Hepatocyte (in vitro differentiated cells): ENCODE results near the gene YES1.

Source experiments
- EZH2phosphoT487 ChIP-seq: fragments of 200-600 bp; sonication (generic); IDR thresholded peaks from one replicate; pipeline ENCODE4 v1.6.1; 2018; ENCODE audit warnings: antibody characterized with exemption, mild to moderate bottlenecking, low read depth, moderate library complexity; ENCODE audit not compliant: unreplicated experiment, severe bottlenecking
- TF ChIP-seq, protein P1 (sequence below): fragments of 200-600 bp; sonication (generic); IDR thresholded peaks from 2 replicates; pipeline ENCODE4 v1.5.1; 2016; ENCODE audit warnings: antibody characterized with exemption, mild to moderate bottlenecking; ENCODE audit not compliant: poor library complexity

GRCh38 chr18:805008-805754 lies 6.9 kb downstream of the YES1 start:
- TF ChIP-seq, protein P1, sequence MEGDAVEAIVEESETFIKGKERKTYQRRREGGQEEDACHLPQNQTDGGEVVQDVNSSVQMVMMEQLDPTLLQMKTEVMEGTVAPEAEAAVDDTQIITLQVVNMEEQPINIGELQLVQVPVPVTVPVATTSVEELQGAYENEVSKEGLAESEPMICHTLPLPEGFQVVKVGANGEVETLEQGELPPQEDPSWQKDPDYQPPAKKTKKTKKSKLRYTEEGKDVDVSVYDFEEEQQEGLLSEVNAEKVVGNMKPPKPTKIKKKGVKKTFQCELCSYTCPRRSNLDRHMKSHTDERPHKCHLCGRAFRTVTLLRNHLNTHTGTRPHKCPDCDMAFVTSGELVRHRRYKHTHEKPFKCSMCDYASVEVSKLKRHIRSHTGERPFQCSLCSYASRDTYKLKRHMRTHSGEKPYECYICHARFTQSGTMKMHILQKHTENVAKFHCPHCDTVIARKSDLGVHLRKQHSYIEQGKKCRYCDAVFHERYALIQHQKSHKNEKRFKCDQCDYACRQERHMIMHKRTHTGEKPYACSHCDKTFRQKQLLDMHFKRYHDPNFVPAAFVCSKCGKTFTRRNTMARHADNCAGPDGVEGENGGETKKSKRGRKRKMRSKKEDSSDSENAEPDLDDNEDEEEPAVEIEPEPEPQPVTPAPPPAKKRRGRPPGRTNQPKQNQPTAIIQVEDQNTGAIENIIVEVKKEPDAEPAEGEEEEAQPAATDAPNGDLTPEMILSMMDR = no peak
- TF ChIP-seq EZH2phosphoT487 = no peak
